ENCODE data around the gene DPH6.

DPH6 gene

DNA sequence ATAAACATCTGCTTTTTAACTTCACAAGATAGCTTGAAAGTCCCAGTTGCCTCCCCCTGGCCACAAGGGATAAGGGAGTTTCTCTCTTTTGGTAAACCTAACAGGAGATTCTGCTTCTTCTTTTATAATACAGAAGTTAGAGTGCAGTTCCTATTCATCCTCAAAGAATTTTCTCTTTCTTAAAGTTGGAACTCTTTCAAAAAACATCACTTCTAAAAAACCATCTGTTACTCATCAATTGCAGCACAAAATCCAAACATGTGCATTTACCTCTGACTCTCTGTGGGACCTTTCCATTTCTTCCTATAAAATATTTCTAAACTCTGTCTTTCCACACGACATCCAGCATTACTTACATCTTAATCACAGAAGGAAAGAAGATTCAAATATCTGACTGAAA is 5.1 kb downstream of the DPH6 start:
- peak; percentile 63 for DNase-seq (ENCODE audit: low read depth)

DNA sequence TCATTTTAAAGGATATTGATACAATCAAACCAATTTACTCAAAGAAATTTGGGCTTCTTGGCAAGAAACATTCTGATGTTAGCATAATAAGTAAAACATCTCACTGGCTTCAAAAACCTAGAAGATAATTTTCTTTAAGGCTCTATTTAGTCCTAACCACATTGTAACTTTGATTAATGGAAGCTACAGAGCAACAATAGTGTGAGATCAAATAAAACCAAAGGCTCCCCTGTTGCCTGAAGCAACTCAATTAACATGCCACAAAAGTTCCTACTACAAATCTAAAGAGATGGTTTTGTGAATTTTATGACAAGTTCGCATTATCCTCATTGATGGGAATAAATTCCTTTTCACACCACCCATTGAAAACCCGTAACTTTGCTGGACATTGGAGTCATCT is 5.9 kb downstream of the DPH6 start:
- DNase-seq (ENCODE audit: low read depth) = no peak

DNA sequence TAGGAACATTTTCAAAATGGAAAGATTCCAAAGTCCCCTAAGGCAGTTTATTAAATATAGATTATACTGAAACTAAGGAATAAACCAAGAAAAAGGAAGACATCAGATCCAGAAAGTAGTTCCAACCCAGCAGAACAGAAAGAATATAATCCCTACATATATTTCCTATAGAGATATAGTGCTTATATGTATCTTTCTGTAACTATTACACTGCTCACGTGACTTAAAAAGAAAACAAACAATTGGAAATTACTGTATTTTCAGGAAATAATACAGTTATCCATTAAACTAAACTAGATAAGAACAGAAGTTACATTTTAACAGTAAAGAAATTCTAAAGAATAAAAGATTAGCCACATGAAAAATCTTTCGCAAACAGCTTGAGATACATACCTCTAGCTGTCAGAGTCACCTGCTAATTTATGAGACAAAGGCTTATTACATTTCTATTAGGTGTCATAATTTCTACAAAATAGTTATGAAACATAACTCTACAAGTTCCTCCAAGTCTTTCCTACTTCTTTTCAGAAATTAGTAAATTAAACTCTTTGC is 10.5 kb downstream of the DPH6 start:
- DNase-seq (ENCODE audit: low read depth) = no peak

GRCh38 chr15:35533130-35534110 is 12.5 kb downstream of the DPH6 start:
- peak; percentile 39 for DNase-seq (ENCODE audit: low read depth)

DNA sequence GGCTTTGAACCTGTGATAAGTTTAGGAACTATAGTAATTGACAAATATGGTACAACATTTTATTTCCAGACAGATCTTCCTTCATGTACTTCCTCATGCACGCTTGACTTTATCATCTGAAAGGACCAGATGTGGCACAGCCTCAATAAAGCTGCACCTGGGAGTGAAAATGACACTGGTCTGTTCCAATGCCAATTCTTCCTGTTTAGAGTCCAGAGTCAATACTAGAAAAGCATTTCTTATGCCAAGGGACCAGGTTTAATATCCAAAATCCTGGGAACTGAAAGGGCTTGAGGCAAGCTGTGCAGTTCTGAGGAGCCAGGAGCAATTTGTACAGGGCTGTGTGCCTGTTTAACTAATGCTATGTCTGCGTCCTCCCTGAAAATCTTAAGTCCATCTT is 15.3 kb downstream of the DPH6 start:
- no peak for DNase-seq (ENCODE audit: low read depth)

GRCh38 chr15:35529784-35530183 is 16.2 kb downstream of the DPH6 start:
- DNase-seq (ENCODE audit: low read depth) = no peak

DNA sequence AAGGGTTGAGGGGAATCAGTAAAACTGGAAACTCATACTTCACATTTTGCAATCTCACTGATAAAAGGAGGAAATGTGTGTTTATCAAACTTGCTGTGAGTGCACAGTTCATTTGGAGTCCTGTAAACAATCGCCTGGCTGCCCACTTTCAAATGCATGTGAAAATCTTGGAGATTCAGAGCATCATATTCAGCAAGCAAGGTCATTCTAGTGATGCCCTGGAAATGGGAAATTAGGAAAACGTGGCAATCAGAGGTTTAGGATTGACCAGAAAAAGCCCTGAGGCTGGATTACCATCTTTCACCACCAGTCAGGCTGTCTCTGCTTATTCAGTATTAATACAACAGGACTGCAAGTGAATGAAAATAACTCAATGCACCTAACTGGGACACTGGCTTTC is 23.9 kb downstream of the DPH6 start:
- DNase-seq (ENCODE audit: low read depth) = peak; percentile 55

DNA sequence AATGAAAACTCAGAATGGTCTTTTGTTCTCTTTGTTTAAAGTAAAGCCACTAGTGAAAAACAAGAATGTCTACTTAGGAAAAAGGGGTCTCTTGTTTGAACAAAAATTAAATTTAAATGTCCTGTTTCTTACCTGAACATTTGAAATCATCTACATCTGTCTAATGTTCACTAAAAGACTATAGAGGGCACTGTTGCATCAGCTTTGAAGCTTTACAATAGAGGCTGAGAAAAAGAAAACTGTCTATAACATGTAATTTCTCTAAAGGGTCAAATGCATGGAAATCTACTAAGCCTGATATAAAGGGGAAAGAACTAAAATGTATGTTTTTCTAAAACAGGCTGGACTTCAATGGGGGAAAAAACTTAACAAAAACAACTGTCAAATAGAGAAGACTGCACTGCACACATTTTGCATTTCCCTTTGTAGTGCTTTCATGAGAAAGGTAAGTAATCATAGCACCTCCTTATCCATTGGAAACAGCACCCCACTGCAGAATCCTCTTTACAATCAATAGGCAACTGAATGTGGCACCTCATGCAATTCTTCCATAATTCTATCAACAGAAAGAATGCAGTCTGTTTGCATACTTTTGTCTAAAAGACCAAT is 26.3 kb downstream of the DPH6 start:
- peak; percentile 59 for DNase-seq (ENCODE audit: low read depth)

- no peak for DNase-seq (ENCODE audit: low read depth)
These were observed 26.9 kb downstream of the DPH6 start for GRCh38 chr15:35519052-35519451.

GRCh38 chr15:35514759-35515158 is 31.2 kb downstream of the DPH6 start:
- peak; percentile 42 for DNase-seq (ENCODE audit: low read depth)

GRCh38 chr15:35507932-35508638 is 37.9 kb downstream of the DPH6 start:
- no peak for DNase-seq (ENCODE audit: low read depth)

DNA sequence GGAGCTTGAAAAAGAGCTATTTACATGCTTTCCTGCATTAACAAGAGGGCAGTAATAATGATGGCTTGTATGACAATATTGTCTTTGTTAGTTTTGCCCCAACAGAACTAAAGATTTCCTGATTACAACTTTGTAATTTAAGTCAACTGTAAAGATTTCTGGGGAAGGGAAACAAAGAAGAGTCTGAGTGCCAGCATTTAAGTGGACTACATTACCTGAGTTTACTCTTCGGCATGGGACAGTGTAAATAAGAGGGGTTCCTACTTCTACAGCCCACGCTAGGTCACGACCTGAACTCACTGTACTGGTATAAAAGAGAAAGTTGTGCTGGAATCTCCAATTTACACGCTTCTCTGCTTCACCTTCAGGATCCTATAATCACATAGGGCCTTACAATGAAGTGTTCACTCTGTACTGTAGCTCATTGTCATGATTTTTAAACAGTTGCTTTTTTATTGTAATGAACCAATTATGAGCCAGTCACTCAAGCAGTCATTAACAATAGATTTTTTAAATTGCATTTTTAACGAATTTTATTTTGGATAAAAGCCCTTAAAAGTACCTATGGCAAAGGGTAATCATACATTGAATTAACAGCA is 39.6 kb downstream of the DPH6 start:
- no peak for DNase-seq (ENCODE audit: low read depth)

DNA sequence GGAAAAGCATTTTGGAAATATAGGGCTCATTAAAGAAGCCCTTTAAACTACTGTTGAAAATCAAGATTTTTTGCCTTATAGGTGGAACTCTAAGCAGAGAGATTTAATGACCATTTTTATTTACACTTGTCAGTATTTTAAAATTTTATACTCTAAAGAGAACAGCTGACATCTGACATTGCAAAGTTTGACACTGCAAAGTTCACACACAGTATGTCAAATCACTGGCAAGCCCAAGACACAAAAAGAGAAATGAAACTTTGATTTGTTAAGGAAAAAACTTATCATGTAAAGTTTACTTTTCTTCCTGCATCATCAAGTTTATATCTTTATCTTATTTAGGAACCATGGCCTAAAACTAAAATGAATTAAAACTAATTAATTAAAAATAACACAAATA is 40.2 kb downstream of the DPH6 start:
- DNase-seq (ENCODE audit: low read depth) = no peak

DNA sequence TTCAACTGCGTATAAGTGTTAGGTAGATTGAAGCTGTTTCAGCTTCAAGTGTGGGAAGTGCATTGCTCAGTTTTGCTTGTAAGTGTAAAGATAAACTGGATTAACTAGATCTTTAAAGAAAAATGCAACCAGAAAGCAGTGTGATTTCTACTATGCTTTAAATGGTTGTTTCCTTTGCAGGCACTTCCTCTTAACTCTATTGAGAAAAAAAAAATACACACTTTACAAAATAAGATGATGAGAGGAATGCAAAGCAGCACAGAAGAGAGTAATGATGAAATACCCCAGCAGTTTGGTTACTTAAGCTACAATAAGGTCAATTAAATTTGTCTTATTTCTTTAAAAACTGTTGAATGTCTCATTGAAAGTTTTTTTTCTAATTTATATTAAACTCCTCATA is 40.8 kb downstream of the DPH6 start:
- DNase-seq (ENCODE audit: low read depth) = peak; percentile 54

DNA sequence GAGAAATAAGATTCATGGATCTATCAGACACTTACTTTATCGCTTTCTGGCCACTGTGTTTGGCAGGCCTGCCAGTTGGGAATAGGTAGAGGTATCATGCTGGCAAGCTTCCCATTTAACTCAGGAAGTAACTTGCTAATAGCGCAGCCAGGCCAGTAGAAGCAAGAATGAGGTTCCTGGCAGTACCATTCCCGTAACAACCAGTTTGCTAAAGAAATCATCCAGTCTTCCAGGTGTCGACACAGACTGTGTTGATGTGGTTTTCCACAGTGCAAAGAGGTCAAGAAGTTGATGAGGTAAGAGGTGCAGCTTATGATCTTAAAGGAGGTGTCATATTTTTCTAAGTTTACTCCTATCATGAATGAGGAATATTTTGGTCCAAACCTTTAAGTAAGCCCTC is 46.2 kb downstream of the DPH6 start:
- no peak for DNase-seq (ENCODE audit: low read depth)

DNA sequence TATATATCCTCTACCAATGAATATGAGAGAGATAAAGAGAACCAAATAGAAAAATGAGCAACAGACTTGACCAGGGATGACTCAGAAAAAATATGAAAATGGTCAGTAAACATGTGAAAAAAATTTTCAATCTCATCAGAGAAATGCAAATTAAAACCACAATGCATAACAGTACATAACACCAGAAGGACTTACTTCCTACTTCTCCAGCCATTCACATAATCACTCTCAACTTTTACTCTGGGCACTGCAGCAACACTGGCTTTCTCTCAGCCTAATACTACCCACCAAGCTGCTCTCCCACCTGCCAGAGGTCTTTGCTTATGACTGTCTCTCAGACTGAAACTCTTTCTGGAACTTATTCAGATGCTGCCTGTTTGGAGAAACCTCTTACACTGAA is 49.4 kb downstream of the DPH6 start:
- peak; percentile 11 for DNase-seq (ENCODE audit: low read depth)

GRCh38 chr15:35495080-35495479 is 50.9 kb downstream of the DPH6 start:
- no peak for DNase-seq (ENCODE audit: low read depth)

DNA sequence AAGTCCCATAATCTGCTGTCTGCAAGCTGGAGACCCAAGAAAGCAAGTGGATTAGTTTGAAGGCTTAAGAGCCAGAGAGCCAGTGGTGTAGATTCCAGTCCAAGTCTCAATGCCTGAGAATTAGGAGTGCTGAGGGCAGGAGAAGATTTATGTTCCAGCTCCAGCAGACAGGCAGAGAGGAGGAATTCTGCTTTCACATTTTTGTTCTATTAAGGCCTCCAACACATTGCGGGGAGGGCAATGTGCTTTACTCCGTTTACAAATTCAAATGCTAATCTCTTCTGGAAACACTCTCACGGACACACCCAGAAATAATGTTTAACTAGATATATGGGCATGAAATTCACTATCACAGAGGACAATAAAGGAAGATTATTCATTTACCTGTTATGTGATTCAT is 54.0 kb downstream of the DPH6 start:
- DNase-seq (ENCODE audit: low read depth) = no peak

DNA sequence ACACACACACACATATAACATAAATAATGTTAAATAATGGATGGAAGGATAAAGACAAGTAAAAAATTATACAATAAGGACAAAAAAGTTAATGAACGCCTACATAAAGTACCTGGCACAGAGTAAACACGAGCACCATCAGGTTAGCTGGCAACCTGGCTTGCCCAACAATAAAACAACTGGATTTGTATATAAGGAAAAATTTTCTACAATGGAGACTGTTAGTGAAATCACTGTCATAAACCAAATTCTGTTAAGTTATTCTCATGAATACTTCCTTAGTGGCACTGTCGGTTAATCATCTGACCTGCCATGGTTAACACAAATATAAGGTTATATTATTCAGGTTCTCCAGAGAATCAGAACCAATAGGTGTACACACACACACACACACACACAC is 54.8 kb downstream of the DPH6 start:
- DNase-seq (ENCODE audit: low read depth) = no peak

DNA sequence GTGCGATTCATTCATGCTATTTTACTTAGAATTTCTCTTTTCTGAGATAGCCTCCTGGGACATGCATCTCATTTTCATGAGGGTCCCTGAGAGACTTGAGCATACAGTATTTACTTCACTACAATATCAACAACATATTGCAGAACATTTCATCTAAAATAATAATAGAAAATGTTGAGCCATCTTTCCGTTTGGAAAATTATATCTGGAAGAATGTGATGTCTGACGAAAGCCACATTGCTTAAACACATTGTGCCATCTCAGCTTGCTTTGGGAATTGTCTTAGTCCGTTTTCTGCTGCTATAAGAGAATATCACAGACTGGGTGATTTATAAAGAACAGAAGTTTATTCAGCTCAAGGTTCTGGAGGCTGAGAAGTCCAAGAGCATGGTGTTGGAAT is 55.5 kb downstream of the DPH6 start:
- DNase-seq (ENCODE audit: low read depth) = no peak

DNA sequence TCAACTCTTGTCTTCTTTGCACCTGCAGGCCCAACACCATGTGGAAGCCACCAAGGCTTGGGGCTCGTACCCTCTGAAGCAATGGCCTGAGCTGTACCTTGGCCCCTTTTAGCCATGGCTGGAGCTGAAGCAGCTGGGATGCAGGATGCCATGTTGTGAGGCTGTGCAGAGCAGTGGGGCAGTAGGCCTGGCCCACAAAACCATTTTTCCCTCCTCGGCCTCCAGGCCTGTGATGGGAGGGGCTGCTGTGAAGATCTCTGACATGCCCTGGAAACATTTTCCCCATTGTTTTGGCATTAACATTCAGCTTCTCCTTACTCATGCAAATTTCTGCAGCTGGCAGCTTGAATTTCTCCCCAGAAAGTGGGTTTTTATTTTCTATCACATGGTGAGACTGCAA is 58.5 kb downstream of the DPH6 start:
- DNase-seq (ENCODE audit: low read depth) = no peak

DNA sequence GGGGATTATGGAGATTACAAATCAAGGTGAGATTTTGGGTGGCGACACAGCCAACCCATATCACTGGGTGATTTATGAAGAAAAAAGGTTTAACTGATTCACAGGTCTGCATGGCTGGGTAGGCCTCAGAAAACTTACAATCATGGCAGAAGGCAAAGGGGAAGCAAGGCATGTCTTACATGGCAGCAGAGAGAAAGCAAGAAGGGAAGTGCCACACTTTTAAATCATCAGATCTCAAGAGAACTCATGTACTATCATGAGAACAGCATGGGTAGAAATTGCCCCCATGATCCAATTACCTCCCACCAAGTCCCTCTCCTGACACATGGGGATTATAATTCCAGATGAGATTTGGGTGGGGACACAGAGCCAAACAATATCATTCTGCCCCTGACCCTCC is 59.7 kb downstream of the DPH6 start:
- DNase-seq (ENCODE audit: low read depth) = no peak

All from iris pigment epithelial cell (primary cell).